Measurements from ENCODE around the gene DLX6. TPM values are rescaled to one million over a fixed set of nuclear protein-coding genes. Genes with fewer than 3 reads are reported as not detected.

DLX6 gene
- total RNA-seq, 1 donor, result 1.1 TPM

- H3K9me3 ChIP-seq (ENCODE audit: low read depth, low read length), result no peaks in the 10 kb centered on the region
Measured at GRCh38 chr7:97001656-97002554, 3.4 kb upstream of the DLX6 start.

GRCh38 chr7:97002555-97003261 lies 2.6 kb upstream of the DLX6 start:
- Histone ChIP-seq H3K4me1 (ENCODE audit: insufficient read depth, low read length) (peaks cover 10% of the 10 kb centered on the region), H2AFZ (ENCODE audit: low read length) (no peak overlapping the region), H4K20me1 (ENCODE audit: insufficient read depth, low read length) (no peaks in the 10 kb centered on the region), H3K27ac (ENCODE audit: low read depth, low read length) (no peak overlapping the region), H3K27me3 (ENCODE audit: insufficient read depth, low read length) (no peaks in the 10 kb centered on the region), H3K79me2 (ENCODE audit: insufficient read depth, low read length) (peaks cover 5% of the 10 kb centered on the region), H3K9me3 (ENCODE audit: low read depth, low read length) (no peaks in the 10 kb centered on the region), H3K4me2 (ENCODE audit: insufficient read depth, low read length) (no peak overlapping the region), H3K36me3 (ENCODE audit: insufficient read depth, low read length) (no peaks in the 10 kb centered on the region), H3K4me3 (ENCODE audit: insufficient read depth, low read length) (no peak overlapping the region)
- TF ChIP-seq CTCF (IDR thresholded peaks at IDR 0.05; ENCODE audit: extremely low read depth, low read depth, low read length), result no peak
- no peak for DNase-seq (ENCODE audit: insufficient read length, low spot score, missing footprints)

More at GRCh38 chr7:97001656-97002554, 3.4 kb upstream of the DLX6 start:
- no peaks in the 10 kb centered on the region for H4K20me1 ChIP-seq (ENCODE audit: insufficient read depth, low read length)
- H3K4me2 ChIP-seq (ENCODE audit: insufficient read depth, low read length), result no peak overlapping the region
- peaks cover under 1% of the 10 kb centered on the region for H3K79me2 ChIP-seq (ENCODE audit: insufficient read depth, low read length)
- no peak overlapping the region for H3K4me3 ChIP-seq (ENCODE audit: insufficient read depth, low read length)
- no peak for TF ChIP-seq CTCF (IDR thresholded peaks at IDR 0.05; ENCODE audit: extremely low read depth, low read depth, low read length)
- H3K27ac ChIP-seq (ENCODE audit: low read depth, low read length), result no peak overlapping the region
- no peak overlapping the region for H2AFZ ChIP-seq (ENCODE audit: low read length)
- DNase-seq (ENCODE audit: insufficient read length, low spot score, missing footprints), result no peak
- no peaks in the 10 kb centered on the region for H3K36me3 ChIP-seq (ENCODE audit: insufficient read depth, low read length)
- H3K27me3 ChIP-seq (ENCODE audit: insufficient read depth, low read length), result no peaks in the 10 kb centered on the region
- H3K4me1 ChIP-seq (ENCODE audit: insufficient read depth, low read length), result peaks cover 7% of the 10 kb centered on the region

GRCh38 chr7:97003262-97004246 lies 1.8 kb upstream of the DLX6 start:
- H2AFZ ChIP-seq (ENCODE audit: low read length), result no peak overlapping the region
- no peaks in the 10 kb centered on the region for H3K27me3 ChIP-seq (ENCODE audit: insufficient read depth, low read length)
- H3K36me3 ChIP-seq (ENCODE audit: insufficient read depth, low read length), result no peaks in the 10 kb centered on the region

More at GRCh38 chr7:97003262-97004246, 1.8 kb upstream of the DLX6 start:
- Histone ChIP-seq H3K27ac (ENCODE audit: low read depth, low read length) (no peak overlapping the region), H3K4me2 (ENCODE audit: insufficient read depth, low read length) (no peak overlapping the region), H4K20me1 (ENCODE audit: insufficient read depth, low read length) (no peaks in the 10 kb centered on the region), H3K79me2 (ENCODE audit: insufficient read depth, low read length) (peaks cover 5% of the 10 kb centered on the region), H3K4me1 (ENCODE audit: insufficient read depth, low read length) (peaks cover 10% of the 10 kb centered on the region), H3K9me3 (ENCODE audit: low read depth, low read length) (no peaks in the 10 kb centered on the region), H3K4me3 (ENCODE audit: insufficient read depth, low read length) (no peak overlapping the region)
- TF ChIP-seq CTCF (IDR thresholded peaks at IDR 0.05; ENCODE audit: extremely low read depth, low read depth, low read length), result no peak
- no peak for DNase-seq (ENCODE audit: insufficient read length, low spot score, missing footprints)

Data from osteoblast (primary cell).